Epidermal melanocyte (primary cell): ENCODE results near the gene ERC1.
"Not testable (repeated sequence)": the region's sequence is repeated elsewhere in the genome, so short reads cannot be mapped to it uniquely, and the experiment has no call there.

Experiments
- DNase-seq: peaks from one replicate; pipeline ENCODE4 v3.0.0; 2011; ENCODE audit warnings: low spot score; ENCODE audit not compliant: insufficient read length

Gene ERC1

DNA sequence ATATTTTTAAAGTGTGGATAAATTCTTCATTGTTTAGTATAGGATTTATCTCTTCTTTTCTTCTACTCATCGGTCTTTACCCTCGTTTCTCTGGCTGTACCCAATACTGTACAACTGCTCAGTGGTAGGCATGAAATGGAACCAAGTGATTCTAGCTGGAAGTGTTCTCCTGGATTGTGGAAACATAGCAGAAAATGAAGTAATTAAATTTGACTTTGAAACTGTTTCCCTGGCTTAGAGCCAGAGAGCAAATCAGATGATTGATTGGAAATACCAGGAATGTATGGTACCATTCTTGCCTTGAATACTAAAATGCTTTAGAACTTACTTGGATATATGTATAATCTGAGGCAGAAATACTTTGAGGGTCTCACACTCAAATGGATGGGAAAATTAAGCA, 292.3 kb downstream of the ERC1 start:
- no peak for DNase-seq

DNA sequence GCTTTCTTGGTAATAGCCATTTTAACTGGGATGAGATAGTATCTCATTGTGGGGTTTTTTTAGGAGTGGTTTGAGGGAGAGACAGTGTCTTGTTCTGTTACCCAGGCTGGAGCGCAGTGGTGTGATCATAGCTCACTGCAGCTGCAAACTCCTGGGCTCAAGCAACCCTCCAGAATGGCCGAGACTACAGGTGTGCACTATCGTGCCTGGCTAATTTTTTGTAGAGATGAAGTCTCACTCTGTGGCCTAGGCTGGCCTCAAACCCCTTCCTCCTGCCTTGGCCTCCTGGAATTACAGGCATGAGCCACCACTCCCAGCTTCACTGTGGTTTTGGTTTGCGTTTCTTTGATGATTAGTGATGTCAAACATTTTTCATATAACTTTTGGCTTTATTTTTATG, 293.6 kb downstream of the ERC1 start:
- DNase-seq = no peak

DNA sequence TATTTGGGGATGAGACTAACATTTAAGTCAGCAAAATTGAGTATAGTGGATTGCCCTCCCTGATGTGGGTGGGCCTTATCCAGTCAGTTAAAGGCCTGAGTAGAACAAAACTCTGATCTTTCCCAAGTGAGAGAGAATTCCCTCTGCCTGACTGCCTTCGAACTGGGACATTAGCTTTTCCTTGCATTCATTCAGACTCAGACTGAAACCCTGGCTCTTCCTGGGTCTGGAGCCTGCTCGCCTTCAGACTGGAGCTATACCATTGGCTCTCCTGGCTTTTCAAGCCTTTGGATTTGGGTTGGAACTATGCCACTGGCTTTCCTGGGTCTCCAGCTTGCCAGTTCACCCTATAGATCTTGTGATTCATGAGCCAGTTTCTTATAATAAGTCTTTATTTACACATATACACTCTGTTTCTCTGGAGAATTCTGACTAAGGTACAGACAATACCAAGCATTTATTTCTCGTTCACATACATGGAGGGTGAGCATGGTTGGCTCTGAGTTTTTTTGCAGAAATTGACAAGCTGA, 296.5 kb downstream of the ERC1 start:
- DNase-seq = no peak

DNA sequence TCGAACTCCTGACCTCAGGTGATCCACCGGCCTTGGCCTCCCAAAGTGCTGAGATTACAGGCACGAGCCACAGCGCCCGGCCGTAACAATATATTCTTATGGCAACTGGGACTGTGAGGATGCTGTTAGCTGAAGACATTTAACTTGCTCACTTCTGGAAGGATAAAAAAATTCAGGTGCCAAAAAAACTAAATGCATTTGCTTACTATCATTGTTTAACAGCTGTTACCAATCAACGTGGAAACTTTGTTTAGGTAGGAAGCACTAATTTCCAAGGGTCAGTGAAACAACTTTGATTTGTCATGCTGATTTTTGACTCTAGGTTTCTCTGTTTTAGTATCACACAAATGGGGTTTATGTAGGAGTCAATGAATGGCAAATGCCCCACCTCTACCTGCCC, 297.3 kb downstream of the ERC1 start:
- DNase-seq = no peak

DNA sequence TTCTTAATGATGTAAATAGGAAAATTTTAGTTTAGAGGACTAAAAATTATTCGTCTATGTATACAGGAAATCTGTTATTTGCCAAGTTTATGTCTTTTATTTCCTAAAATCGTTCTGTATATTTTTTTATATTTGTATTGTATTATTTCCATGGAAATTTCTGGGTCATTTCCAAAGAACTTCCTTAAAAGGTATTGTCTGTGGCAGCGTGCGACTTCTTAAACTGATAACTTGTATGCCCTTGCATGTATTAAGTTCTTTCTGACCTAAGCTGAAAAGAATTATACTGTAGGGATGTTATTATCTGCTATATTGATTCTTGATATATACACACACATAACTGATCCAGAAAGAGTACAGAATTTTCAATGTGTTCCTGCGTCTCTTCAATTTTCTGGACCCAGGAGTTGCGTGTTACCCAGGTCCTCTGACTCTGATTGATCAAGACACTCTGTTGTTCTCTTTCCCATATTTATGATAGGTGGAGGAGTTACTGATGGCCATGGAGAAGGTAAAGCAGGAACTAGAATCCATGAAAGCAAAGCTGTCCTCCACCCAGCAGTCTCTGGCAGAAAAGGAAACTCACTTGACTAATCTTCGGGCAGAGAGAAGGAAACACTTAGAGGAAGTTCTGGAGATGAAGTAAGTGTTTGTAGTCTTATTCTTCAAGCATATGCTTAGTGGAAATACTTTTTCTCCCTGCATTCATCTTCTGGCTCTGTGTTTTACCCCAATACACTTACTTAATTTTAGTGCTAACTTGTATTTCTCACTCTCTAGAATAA, 298.5 kb downstream of the ERC1 start:
- DNase-seq = no peak

DNA sequence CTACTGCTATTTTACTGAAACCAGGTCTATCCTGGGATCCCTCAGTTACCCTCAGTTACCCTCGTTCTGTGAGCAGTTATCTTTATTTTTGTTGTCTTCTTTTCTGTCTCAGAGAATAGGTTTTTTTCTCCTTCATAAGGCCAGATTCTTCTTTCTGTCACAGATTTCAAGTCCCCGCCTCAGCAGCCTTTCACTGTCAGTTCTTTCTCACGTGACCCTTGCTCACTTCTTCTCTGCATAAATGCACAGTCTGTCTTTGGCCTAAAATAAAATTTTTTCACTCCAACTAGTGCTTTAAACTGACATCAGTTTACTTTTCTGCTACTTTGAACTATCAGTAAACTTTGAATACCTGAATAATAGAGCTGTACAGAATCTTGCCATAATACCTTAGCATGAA, 299.7 kb downstream of the ERC1 start:
- DNase-seq = no peak

DNA sequence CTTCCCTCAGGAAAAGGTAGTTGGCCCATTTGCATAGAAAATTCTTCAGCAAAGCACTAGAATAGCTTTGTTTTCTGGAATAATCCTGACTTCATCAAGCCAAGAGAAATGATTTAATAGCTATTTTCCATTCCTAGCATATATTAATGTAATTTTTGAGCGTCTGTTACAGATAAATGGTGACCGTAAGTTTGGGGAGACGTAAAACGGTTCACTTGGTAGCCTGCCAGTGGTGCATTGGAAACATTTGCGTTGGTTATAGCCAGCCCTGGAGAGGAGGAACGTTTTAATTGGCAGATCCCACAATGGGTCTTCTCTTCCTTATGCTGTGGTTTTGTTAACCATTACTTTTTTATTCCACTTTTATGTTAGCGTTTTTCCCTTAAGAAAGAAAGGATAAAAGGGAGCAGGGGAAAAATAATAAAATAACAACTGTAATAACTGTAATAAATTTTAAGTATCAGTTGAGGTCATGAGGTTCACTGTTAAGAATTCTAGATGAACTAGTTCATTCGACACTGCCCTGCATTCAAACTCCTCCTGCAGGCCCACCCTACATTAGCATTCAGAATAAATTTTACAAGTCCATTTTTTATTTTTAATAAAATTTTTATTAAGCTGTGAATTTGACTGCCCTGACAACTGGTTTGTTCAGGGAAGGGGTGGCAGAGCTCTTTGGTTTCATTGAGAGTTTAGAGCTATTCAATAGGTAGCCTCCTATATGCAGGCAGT, 300.7 kb downstream of the ERC1 start:
- DNase-seq = no peak

DNA sequence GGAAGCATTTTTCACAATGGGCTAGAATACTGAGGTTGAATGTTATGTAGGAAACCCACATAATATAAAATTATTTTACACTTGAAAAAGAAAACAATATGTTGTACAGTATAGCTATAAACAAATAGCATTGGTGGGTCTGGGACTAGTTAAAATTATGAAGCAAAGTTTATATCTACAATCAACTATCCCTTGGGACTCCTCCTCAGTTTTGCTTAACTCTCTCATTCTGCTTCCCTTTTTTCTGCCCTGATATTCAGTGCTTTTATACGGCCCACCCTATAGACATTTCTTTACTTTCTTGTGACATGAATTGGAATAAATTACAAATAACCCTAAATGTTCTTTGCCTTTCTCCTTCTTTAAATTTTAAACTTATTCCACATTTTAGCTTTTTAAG, 302.9 kb downstream of the ERC1 start:
- no peak for DNase-seq

DNA sequence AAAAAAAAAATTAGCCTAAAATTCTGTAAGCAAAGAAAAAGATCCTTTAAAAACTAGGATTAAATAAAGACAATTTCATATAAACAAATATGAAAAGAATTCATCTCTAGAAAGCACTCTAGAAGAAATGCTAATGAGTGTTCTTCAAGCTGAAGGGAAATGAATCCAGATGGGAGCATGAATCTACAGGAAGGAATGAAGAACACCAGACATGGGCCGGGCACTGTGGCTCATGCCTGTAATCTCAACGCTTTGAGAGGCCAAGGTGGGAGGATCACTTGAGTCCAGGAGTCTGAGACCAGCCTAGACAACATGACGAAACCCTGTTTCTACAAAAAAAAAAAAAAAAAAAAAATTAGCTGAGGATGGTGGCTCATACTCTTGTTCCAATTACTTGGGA, 306.2 kb downstream of the ERC1 start:
- no peak for DNase-seq

DNA sequence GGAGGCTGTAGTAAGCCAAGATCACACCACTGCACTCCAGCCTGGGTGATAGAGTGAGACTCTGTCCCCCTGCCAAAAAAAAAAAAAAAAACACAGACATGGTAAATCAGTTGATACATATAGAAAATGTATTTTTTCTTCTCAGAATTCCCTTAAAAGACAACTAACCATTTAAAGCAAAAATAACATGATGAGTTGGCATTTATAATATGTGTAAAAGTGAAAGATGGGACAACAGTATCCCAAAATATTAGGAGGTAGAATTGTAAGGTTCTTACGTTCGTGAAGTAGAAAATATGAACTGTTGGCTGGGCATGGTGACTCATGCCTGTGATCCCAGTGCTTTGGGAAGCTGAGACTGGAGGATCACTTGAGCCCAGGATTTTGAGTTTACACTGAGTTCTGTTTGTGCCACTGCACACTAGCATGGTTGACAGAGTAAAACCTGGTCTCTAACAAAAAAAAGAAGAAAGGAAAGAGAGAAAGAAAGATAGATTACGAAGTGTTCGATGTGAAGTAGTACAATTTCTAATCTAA, 306.7 kb downstream of the ERC1 start:
- no peak for DNase-seq

DNA sequence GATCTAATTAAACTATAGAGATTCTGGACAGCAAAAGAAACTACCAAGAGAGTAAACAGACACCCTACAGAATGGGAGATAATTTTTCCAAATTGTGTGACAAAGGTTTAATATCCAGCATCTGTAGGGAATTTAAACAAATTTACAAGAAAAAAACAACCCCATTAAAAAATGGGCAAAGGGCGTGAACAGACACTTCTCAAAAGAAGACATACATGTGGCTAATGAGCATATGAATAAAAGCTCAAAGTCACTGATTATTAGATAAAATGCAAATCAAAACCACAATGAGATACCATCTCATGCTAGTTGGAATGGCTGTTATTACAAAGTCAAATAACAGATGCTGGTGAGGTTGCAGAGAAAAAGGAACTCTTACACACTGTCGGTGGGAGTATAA, 309.4 kb downstream of the ERC1 start:
- DNase-seq = no peak

DNA sequence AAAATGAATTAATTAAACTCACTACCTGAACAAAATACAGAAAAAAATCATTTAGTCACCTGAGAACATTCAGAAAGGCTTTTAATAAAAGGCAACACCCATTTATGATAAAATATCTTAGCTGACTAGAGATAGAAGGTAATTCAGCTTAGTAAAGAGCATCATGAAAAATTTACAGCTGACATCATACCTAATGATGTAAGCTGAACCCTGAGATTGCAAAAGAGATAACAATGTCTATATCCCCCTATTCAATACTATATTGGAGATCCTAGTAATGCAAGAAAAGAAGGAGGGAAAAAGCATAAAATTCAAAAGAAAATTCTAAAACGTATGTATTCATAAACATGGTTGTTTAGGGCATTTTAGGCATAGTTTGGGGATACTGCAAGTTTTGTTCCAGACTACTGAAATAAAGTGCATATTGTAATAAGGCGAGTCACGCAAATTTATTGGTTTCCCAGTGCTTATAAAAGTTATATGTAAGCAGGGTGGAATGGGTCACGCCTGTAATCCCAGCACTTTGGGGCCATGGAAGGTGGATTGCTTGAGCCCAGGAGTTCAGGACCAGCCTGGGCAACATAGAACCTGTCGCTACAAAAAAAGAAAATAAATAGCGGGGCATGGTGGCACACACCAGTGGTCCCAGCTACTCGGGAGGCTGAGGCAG, 311.3 kb downstream of the ERC1 start:
- DNase-seq = no peak

DNA sequence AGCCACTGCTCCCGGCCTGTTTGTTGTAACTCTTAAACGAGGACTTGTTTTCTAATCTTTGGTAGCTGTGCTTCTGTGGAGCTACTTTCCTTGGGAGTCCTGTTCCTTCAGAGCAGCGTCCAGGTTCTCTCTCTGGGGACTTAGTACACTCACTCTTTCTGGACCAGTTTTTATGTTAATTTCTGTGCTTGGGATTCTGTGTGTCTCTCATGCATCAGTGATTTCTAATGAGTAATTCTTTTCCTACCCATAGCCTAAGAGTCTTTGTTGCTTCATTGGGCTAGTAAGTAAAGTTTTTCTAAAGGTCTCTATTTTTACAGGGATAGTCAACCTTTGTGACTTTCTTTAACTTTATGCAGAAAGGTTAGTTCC, 314.0 kb downstream of the ERC1 start:
- DNase-seq = no peak

DNA sequence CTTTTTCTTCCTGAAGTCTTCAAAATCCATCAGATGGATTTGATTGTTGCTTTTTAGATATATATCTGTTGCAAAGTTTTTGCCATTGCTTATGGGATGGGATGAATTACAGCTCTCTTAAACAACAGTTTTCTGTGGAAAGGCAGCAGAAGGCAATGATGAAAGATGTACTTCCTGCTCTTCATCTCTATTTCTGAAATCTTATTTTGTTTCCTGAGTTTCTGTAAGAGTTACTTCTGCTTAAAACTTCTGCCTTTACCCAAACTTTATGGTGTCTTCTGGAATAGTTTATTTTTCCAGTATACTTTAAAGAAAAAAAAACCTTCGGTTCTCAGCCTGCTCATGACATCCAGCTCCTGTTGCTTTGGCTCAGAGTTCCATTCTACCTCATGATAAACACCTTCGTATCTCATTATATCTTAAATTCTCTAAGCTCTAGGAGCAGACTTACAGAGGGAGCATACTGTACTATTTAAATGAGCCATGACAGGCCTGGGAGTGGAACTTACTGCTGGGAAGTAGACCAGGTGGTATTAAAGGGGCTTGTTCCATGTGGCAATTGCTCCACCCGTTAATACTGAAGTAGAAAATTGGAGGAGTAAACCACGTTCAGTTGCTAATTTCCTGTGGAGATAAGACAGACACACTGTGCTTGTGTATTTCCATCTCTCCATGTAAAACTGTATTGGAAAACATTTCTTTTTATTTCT, 314.9 kb downstream of the ERC1 start:
- no peak for DNase-seq

DNA sequence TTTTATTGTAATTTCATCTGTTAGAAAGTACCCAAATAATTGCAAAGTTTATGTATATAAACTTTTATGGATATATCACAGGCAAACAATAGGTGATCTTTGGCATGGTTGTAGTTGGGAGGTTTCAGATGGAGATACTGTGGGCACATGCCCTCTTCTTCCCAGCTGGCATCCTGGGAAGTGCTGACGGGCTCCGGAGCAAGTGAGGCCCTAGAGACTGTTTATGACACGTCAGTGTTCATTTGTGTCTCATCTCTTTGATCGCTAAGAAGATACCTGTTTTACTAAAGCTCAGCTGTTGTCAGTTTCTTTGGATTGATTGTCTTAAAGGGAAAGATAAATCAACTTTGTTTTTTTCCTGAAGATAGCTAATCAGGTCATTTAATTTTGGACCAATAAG, 315.8 kb downstream of the ERC1 start:
- DNase-seq = no peak

DNA sequence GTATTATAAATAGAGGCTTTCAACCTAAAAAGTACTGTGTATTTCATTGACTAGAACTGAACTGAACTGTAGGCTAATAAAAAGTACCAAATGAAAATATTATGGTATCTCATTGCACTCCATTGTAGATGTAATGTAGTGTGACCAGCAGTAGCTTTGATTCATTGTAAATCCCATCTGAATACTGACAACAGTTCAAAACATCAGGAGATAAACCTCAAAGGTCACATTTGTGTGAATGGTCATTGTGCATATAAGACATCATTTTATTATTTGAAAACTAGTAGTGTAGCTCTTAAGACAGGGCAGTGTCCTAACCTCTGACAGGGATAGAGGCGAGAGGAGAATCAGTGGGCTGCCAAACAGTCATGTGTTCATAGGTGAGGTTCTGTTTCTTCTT, 316.8 kb downstream of the ERC1 start:
- no peak for DNase-seq

DNA sequence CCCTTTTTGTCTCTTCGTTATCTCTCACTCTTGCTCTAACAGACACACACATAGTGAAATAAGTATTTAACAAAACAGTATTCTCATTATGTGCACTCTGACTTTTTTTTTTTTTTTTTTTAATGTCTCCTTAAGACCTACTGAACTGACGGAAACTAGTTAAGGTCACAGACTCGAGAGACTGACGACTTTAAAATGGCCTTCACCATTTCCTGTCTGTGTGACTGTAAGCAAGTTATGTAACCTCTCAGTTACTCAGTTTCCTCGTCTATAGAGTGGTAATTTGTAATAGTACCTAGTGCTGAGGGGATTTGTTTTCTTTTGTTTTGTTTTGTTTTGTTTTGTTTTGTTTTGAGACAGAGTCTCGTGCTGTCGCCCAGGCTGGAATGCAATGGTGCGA, 318.6 kb downstream of the ERC1 start:
- no peak for DNase-seq

DNA sequence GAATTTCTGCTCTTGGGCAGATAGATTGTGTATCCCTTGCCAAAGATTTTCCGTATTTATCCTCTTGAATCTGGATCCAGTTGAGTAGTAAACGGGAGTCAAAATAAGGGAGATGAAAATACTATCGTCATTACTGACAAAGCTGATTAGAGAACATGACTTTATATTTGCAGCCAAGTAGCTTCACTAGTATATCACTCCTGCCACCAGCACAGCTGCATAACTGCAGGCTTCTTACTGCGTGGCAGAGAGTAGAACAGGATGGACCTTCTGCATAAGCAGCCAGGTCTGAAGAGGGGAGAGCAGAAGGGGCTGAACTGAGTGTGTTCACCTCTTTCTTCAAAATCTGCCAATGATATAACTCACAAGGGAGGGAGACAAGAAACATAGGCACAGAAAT, 319.6 kb downstream of the ERC1 start:
- DNase-seq = no peak

DNA sequence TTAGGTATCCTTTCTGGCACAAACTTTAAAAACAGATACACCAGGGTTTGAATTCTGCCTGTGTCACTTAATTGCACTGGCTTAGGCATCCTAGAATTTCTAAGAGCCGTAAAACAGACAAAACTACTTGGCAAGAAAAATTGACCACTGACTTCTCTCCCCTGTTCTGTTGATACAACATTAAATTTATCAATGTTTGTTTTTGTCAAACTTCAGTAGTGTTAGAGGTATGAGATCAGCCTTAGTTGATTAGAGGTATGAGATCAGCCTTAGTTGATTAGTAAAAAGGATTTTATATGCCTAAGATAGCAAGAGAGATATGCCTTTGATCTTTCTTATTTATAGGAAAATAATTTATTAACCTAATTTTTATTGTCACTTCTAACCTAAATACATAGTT, 320.1 kb downstream of the ERC1 start:
- no peak for DNase-seq

DNA sequence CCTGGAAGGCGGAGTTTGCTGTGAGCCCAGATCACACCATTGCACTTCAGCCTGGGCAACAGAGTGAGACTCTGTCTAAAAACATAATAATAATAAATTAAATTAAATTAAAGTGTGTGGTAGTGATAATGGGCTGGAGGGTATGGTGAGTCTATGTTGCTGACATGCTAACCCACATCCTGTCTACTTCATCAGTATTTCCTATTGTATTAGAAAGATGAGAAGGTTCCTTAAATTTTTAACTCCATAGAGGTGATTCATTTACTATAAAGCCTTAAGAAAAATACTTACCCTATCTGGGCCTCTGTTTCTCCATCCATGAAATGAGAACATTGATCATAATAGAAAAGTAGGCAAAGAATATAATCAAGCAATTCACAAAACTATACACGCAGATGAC, 322.9 kb downstream of the ERC1 start:
- no peak for DNase-seq

DNA sequence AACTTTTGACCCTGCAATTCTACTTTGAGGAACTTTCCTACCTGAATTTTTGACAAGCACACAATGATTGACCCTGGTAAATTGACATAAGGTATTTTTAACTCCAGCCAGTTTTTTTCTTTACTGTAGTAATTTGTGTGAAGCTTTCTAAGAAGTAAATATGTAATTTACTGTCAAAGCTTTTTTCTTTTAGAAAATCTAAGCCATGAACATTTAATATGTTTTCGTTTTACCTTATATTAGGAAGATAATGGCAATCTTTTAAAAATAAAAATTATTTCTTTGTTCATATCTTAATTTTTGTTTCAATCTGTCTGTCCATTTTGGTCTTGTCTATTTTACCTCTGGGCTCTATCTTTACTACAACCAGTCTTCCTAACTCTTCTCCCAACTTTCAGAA, 323.5 kb downstream of the ERC1 start:
- DNase-seq = no peak

DNA sequence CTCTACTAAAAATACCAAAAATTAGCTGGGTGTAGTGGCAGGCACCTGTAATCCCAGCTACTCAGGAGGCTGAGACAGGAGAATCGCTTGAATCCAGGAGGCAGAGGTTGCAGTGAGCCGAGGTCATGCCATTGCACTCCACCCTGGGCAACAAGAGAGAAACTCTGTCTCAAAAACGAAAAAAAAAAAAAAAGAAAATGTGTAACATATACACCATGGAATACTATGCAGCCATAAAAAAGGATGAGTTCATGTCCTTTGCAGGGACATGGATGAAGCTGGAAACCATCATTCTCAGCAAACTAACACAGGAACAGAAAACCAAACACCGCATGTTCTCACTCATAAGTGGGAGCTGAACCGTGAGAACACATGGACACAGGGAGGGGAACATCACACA, 326.0 kb downstream of the ERC1 start:
- not testable (repeated sequence) for DNase-seq
